IPS-20b (cell line): ENCODE results near the gene CRIM1.
A peak's percentile ranks its signal among the peaks of the same experiment; 100 is the strongest.

Experiments
- H3K27ac ChIP-seq: one replicate; pipeline ENCODE4 v1.5.1; 2013; ENCODE audit warnings: low read length
- H3K27me3 ChIP-seq: 2 replicates; pipeline ENCODE4 v1.6.1; 2013; ENCODE audit warnings: mild to moderate bottlenecking, low read length, inconsistent platforms; ENCODE audit not compliant: insufficient read depth
- H3K36me3 ChIP-seq: 2 replicates; pipeline ENCODE4 v1.6.1; 2013; ENCODE audit warnings: low read depth, mild to moderate bottlenecking, inconsistent platforms, low read length, moderate library complexity; ENCODE audit not compliant: insufficient read depth
- H3K4me1 ChIP-seq: 2 replicates; pipeline ENCODE4 v1.6.1; 2013; ENCODE audit warnings: mild to moderate bottlenecking, control low read depth, inconsistent platforms, low read length, moderate library complexity; ENCODE audit not compliant: insufficient read depth
- H3K4me3 ChIP-seq: 2 replicates; pipeline ENCODE4 v1.5.1; 2013; ENCODE audit warnings: mild to moderate bottlenecking, low read length, inconsistent platforms
- H3K9ac ChIP-seq: 2 replicates; pipeline ENCODE4 v1.6.1; 2013; ENCODE audit warnings: low read depth, mild to moderate bottlenecking, inconsistent platforms, low read length, moderate library complexity
- H3K9me3 ChIP-seq: 2 replicates; pipeline ENCODE4 v1.6.1; 2013; ENCODE audit warnings: mild to moderate bottlenecking, low read depth, low read length, inconsistent platforms; ENCODE audit not compliant: insufficient read depth

Gene CRIM1

GRCh38 chr2:36455011-36455410 is 99.4 kb downstream of the CRIM1 start:
- Histone ChIP-seq H3K4me1 (peaks cover 45% of the 10 kb centered on the region), H3K27ac (no peak overlapping the region), H3K27me3 (no peaks in the 10 kb centered on the region), H3K9ac (no peak overlapping the region), H3K4me3 (no peak overlapping the region), H3K36me3 (peaks cover 12% of the 10 kb centered on the region; the same call in 1 of the 2 replicates), H3K9me3 (no peaks in the 10 kb centered on the region)

- H3K4me1 ChIP-seq, result peaks cover 53% of the 10 kb centered on the region
- H3K27me3 ChIP-seq, result no peaks in the 10 kb centered on the region
- H3K36me3 ChIP-seq, result peaks cover 8% of the 10 kb centered on the region; the same call in 1 of the 2 replicates
- H3K4me3 ChIP-seq, result no peak overlapping the region
- no peak overlapping the region; the same call in 1 of the 2 replicates for H3K9ac ChIP-seq
- H3K9me3 ChIP-seq, result no peaks in the 10 kb centered on the region
- H3K27ac ChIP-seq, result no peak overlapping the region
Measured at GRCh38 chr2:36455788-36456187, 100.2 kb downstream of the CRIM1 start.

- Histone ChIP-seq H3K36me3 (0 out of 2 replicates have a peak, but pooled peaks cover 4% of the 10 kb centered on the region), H3K27me3 (no peaks in the 10 kb centered on the region), H3K9me3 (no peaks in the 10 kb centered on the region), H3K4me3 (no peak overlapping the region), H3K4me1 (peaks cover 59% of the 10 kb centered on the region), H3K9ac (peak overlapping the region; percentile 15; the same call in 1 of the 2 replicates), H3K27ac (no peak overlapping the region)
Measured at GRCh38 chr2:36456227-36457175, 100.9 kb downstream of the CRIM1 start.

- Histone ChIP-seq H3K27ac (no peak overlapping the region), H3K4me3 (no peak overlapping the region), H3K4me1 (peaks cover 71% of the 10 kb centered on the region), H3K9ac (peak overlapping the region; percentile 16; the same call in 1 of the 2 replicates), H3K9me3 (no peaks in the 10 kb centered on the region), H3K36me3 (no peaks in the 10 kb centered on the region), H3K27me3 (no peaks in the 10 kb centered on the region)
Measured at GRCh38 chr2:36458106-36458505, 102.5 kb downstream of the CRIM1 start.

GRCh38 chr2:36459725-36460137 is 104.2 kb downstream of the CRIM1 start:
- H3K9ac ChIP-seq, result no peak overlapping the region; the same call in 1 of the 2 replicates

GRCh38 chr2:36461039-36461681 is 105.6 kb downstream of the CRIM1 start:
- H3K27ac ChIP-seq, result peak overlapping the region; percentile 73
- peak overlapping the region; percentile 33; the same call in 1 of the 2 replicates for H3K4me3 ChIP-seq
- peaks cover 15% of the 10 kb centered on the region for H3K36me3 ChIP-seq
- H3K9me3 ChIP-seq, result no peaks in the 10 kb centered on the region
- H3K9ac ChIP-seq, result peak overlapping the region; percentile 72
- H3K4me1 ChIP-seq, result peaks cover 67% of the 10 kb centered on the region
- no peaks in the 10 kb centered on the region for H3K27me3 ChIP-seq

More at GRCh38 chr2:36459725-36460137, 104.2 kb downstream of the CRIM1 start:
- Histone ChIP-seq H3K4me1 (peaks cover 70% of the 10 kb centered on the region), H3K27me3 (no peaks in the 10 kb centered on the region), H3K36me3 (peaks cover 4% of the 10 kb centered on the region), H3K27ac (peak overlapping the region; percentile 66), H3K4me3 (no peak overlapping the region), H3K9me3 (no peaks in the 10 kb centered on the region)

GRCh38 chr2:36462311-36462935 is 106.8 kb downstream of the CRIM1 start:
- H3K27ac ChIP-seq, result peak overlapping the region; percentile 20
- H3K4me1 ChIP-seq, result peaks cover 63% of the 10 kb centered on the region
- no peaks in the 10 kb centered on the region for H3K27me3 ChIP-seq
- peaks cover 25% of the 10 kb centered on the region for H3K36me3 ChIP-seq
- 0 out of 2 replicates have a peak overlapping the region, but pooled peaks have one; percentile 28 for H3K4me3 ChIP-seq
- H3K9ac ChIP-seq, result peak overlapping the region; percentile 72; the same call in 1 of the 2 replicates
- no peaks in the 10 kb centered on the region for H3K9me3 ChIP-seq

GRCh38 chr2:36463365-36463764 is 107.8 kb downstream of the CRIM1 start:
- Histone ChIP-seq H3K9me3 (no peaks in the 10 kb centered on the region), H3K4me1 (peaks cover 55% of the 10 kb centered on the region), H3K27ac (no peak overlapping the region), H3K36me3 (peaks cover 25% of the 10 kb centered on the region), H3K27me3 (no peaks in the 10 kb centered on the region), H3K4me3 (no peak overlapping the region), H3K9ac (no peak overlapping the region; the same call in 1 of the 2 replicates)

- Histone ChIP-seq H3K27me3 (no peaks in the 10 kb centered on the region), H3K4me1 (peaks cover 50% of the 10 kb centered on the region), H3K9me3 (no peaks in the 10 kb centered on the region), H3K9ac (no peak overlapping the region; the same call in 1 of the 2 replicates), H3K4me3 (no peak overlapping the region), H3K36me3 (peaks cover 25% of the 10 kb centered on the region), H3K27ac (peak overlapping the region; percentile 20)
Measured at GRCh38 chr2:36464006-36464721, 108.6 kb downstream of the CRIM1 start.

GRCh38 chr2:36466135-36466534 is 110.6 kb downstream of the CRIM1 start:
- no peak overlapping the region for H3K4me3 ChIP-seq
- H3K9me3 ChIP-seq, result no peaks in the 10 kb centered on the region
- H3K36me3 ChIP-seq, result peaks cover 31% of the 10 kb centered on the region
- H3K27me3 ChIP-seq, result no peaks in the 10 kb centered on the region
- H3K4me1 ChIP-seq, result peaks cover 34% of the 10 kb centered on the region
- H3K27ac ChIP-seq, result no peak overlapping the region
- H3K9ac ChIP-seq, result no peak overlapping the region
